WTC11 (cell line): ENCODE measurements around the gene UTP14A. TPM values are rescaled to one million over a fixed set of nuclear protein-coding genes. Genes with fewer than 3 reads are reported as not detected.

Experiments
- ATAC-seq: fragments of 200-7000 bp; cut with Tn5 transposase; 2 replicates; pipeline ENCODE4 v1.10.0; 2021; ENCODE audit warnings: mild to moderate bottlenecking, moderate library complexity
- Bru-seq: library from RNA; stranded (reverse); fragments of 400-500 nt; gene quantifications from one replicate; lab custom pipeline; 2021; lab: Mats Ljungman, UMichigan
- CTCF ChIA-PET: fragments of 300-600 bp; sonication (Branson Sonifier 250); formaldehyde crosslinking; loops from one replicate; lab custom pipeline; 2021; ENCODE audit warnings: antibody characterized with exemption; lab: Charles Lee
- POLR2A ChIA-PET: fragments of 350-600 bp; sonication (Branson Sonifier 250); formaldehyde crosslinking; loops from one replicate; lab custom pipeline; 2021; ENCODE audit warnings: antibody characterized with exemption; lab: Charles Lee
- DNase-seq: peaks from one replicate; pipeline ENCODE4 v3.0.0; 2021; ENCODE audit warnings: low spot score
- H3K27ac Mint-ChIP-seq: 2 replicates; pipeline ENCODE4 v1.8.0; 2021; ENCODE audit warnings: mixed read lengths
- H3K27me3 Mint-ChIP-seq: 2 replicates; pipeline ENCODE4 v1.8.0; 2021; ENCODE audit warnings: low read depth, mild to moderate bottlenecking, moderate library complexity, mixed read lengths
- H3K36me3 Mint-ChIP-seq: 2 replicates; pipeline ENCODE4 v1.8.0; 2021; ENCODE audit warnings: mixed read lengths
- H3K4me1 Mint-ChIP-seq: 2 replicates; pipeline ENCODE4 v1.8.0; 2022; ENCODE audit warnings: mixed read lengths
- H3K4me3 Mint-ChIP-seq: 2 replicates; pipeline ENCODE4 v1.8.0; 2021; ENCODE audit warnings: mild to moderate bottlenecking, moderate library complexity, mixed read lengths
- H3K9me3 Mint-ChIP-seq: 2 replicates; pipeline ENCODE4 v1.8.0; 2021; ENCODE audit warnings: mixed read lengths
- AR ChIP-seq: fragments of 250-450 bp; sonication (Bioruptor Pico); IDR thresholded peaks from 2 replicates; pipeline ENCODE4 v1.9.0; 2021; ENCODE audit warnings: mild to moderate bottlenecking
- CBFB ChIP-seq: sonication (generic); formaldehyde crosslinking; IDR thresholded peaks from 2 replicates; pipeline ENCODE4 v1.8.1; 2022; ENCODE audit warnings: mild to moderate bottlenecking, low read depth, missing genetic modification reagents
- ESRRA ChIP-seq: sonication (generic); formaldehyde crosslinking; IDR thresholded peaks from 2 replicates; pipeline ENCODE4 v1.8.1; 2022; ENCODE audit warnings: mild to moderate bottlenecking, missing genetic modification reagents, borderline replicate concordance
- GABPB1 ChIP-seq: sonication (generic); formaldehyde crosslinking; IDR thresholded peaks from 2 replicates; pipeline ENCODE4 v1.8.1; 2023; ENCODE audit warnings: mild to moderate bottlenecking, missing genetic modification reagents
- IRF2 ChIP-seq: sonication (generic); formaldehyde crosslinking; IDR thresholded peaks from 2 replicates; pipeline ENCODE4 v1.8.0; 2022; ENCODE audit warnings: low read depth, missing genetic modification reagents, borderline replicate concordance
- KAT7 ChIP-seq: sonication (generic); formaldehyde crosslinking; IDR thresholded peaks from 2 replicates; pipeline ENCODE4 v1.8.1; 2023; ENCODE audit warnings: missing genetic modification reagents, mild to moderate bottlenecking, borderline replicate concordance
- MXD4 ChIP-seq: fragments of 250-450 bp; sonication (Bioruptor Pico); IDR thresholded peaks from 2 replicates; pipeline ENCODE4 v1.8.0; 2021; ENCODE audit warnings: mild to moderate bottlenecking, moderate library complexity, borderline replicate concordance
- NFE2L1 ChIP-seq: sonication (generic); formaldehyde crosslinking; IDR thresholded peaks from 2 replicates; pipeline ENCODE4 v1.8.1; 2023; ENCODE audit warnings: missing genetic modification reagents
- NR3C1 ChIP-seq: sonication (generic); formaldehyde crosslinking; conservative IDR thresholded peaks from 2 replicates; pipeline ENCODE4 v1.8.1; 2023; ENCODE audit warnings: low read depth, mild to moderate bottlenecking, missing genetic modification reagents
- RORB ChIP-seq: fragments of 250-450 bp; sonication (Bioruptor Pico); IDR thresholded peaks from 2 replicates; pipeline ENCODE4 v1.9.0; 2021; ENCODE audit warnings: mild to moderate bottlenecking
- SMAD3 ChIP-seq: sonication (generic); formaldehyde crosslinking; IDR thresholded peaks from 2 replicates; pipeline ENCODE4 v1.8.0; 2022; ENCODE audit warnings: missing genetic modification reagents, mild to moderate bottlenecking, borderline replicate concordance
- SP1 ChIP-seq: sonication (generic); formaldehyde crosslinking; conservative IDR thresholded peaks from 2 replicates; pipeline ENCODE4 v1.8.1; 2022; ENCODE audit warnings: missing genetic modification reagents
- ZBTB21 ChIP-seq: sonication (generic); formaldehyde crosslinking; IDR thresholded peaks from 2 replicates; pipeline ENCODE4 v1.8.1; 2023; ENCODE audit warnings: mild to moderate bottlenecking, missing genetic modification reagents, borderline replicate concordance
- ZNF138 ChIP-seq: sonication (generic); formaldehyde crosslinking; conservative IDR thresholded peaks from 2 replicates; pipeline ENCODE4 v1.8.1; 2022; ENCODE audit warnings: mild to moderate bottlenecking, moderate library complexity, missing genetic modification reagents
- ZNF281 ChIP-seq: sonication (generic); formaldehyde crosslinking; IDR thresholded peaks from 2 replicates; pipeline ENCODE4 v1.8.0; 2023; ENCODE audit warnings: mild to moderate bottlenecking, missing genetic modification reagents
- ZNF416 ChIP-seq: fragments of 250-450 bp; sonication (Bioruptor Pico); IDR thresholded peaks from 2 replicates; pipeline ENCODE4 v1.9.0; 2021; ENCODE audit warnings: mild to moderate bottlenecking, inconsistent platforms
- ZNF425 ChIP-seq: fragments of 250-450 bp; sonication (Bioruptor Pico); conservative IDR thresholded peaks from 2 replicates; pipeline ENCODE4 v1.9.0; 2021; ENCODE audit warnings: mild to moderate bottlenecking
- long read RNA-seq, 3 experiments: library from RNA in 1 of 3; library from capped mRNA in 1 of 3; library from polyadenylated mRNA in 1 of 3; unstranded in 2 of 3; stranded (forward) in 1 of 3; transcript quantifications; one replicate each; pipeline ENCODE4 v2.0.0, GENCODE V29; 2021
- total RNA-seq: library from RNA; stranded (reverse); gene quantifications from 3 replicates; pipeline ENCODE4 v1.2.3, GENCODE V29; 2021
- TF ChIP-seq, protein P1 (sequence below): sonication (generic); formaldehyde crosslinking; IDR thresholded peaks from 2 replicates; pipeline ENCODE4 v1.8.1; 2022; ENCODE audit warnings: mild to moderate bottlenecking, missing genetic modification reagents, moderate library complexity, borderline replicate concordance
- TF ChIP-seq, protein P2 (sequence below): sonication (generic); formaldehyde crosslinking; IDR thresholded peaks from 2 replicates; pipeline ENCODE4 v1.8.1; 2023; ENCODE audit warnings: mild to moderate bottlenecking, moderate library complexity, missing genetic modification reagents
- TF ChIP-seq, protein P3 (sequence below): sonication (generic); formaldehyde crosslinking; IDR thresholded peaks from 2 replicates; pipeline ENCODE4 v1.8.0; 2022; ENCODE audit warnings: mild to moderate bottlenecking, missing genetic modification reagents

UTP14A gene, protein sequence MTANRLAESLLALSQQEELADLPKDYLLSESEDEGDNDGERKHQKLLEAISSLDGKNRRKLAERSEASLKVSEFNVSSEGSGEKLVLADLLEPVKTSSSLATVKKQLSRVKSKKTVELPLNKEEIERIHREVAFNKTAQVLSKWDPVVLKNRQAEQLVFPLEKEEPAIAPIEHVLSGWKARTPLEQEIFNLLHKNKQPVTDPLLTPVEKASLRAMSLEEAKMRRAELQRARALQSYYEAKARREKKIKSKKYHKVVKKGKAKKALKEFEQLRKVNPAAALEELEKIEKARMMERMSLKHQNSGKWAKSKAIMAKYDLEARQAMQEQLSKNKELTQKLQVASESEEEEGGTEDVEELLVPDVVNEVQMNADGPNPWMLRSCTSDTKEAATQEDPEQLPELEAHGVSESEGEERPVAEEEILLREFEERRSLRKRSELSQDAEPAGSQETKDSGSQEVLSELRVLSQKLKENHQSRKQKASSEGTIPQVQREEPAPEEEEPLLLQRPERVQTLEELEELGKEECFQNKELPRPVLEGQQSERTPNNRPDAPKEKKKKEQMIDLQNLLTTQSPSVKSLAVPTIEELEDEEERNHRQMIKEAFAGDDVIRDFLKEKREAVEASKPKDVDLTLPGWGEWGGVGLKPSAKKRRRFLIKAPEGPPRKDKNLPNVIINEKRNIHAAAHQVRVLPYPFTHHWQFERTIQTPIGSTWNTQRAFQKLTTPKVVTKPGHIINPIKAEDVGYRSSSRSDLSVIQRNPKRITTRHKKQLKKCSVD
- total RNA-seq: 15.8 to 17.4 TPM (median 16.4 TPM) in 3 replicates
- percentile 82 among the genes with signal in this experiment for Bru-seq, nascent RNA
- long read RNA-seq, experiment 1, transcript UTP14A-201 (15 exons, 2,488 nt): major isoform, 92 of 126 reads
- long read RNA-seq, experiment 1, partial matches to known transcripts: 14 of 126 reads
- long read RNA-seq, experiment 1, other reads (novel, unspliced or antisense): 19 of 126 reads
- long read RNA-seq, experiment 2, transcript UTP14A-201 (15 exons, 2,488 nt): major isoform, 9 of 26 reads
- long read RNA-seq, experiment 2, partial matches to known transcripts: 13 of 26 reads
- long read RNA-seq, experiment 2, other reads (novel, unspliced or antisense): 4 of 26 reads
- long read RNA-seq, experiment 3, transcript UTP14A-201 (15 exons, 2,488 nt): major isoform, 50 of 76 reads
- long read RNA-seq, experiment 3, partial matches to known transcripts: 16 of 76 reads
- long read RNA-seq, experiment 3, other reads (novel, unspliced or antisense): 10 of 76 reads

- ChIA-PET POLR2A (interaction anchor here (0.6 kb wide), 3 partner anchors 22 to 300 kb away, joined by 3 to 6 read pairs (median 5); no protein-coding TSS in a partner anchor), CTCF (interaction anchor here (0.6 to 1.4 kb wide), 5 partner anchors 20 to 305 kb away, joined by 3 to 4 read pairs (median 4); no protein-coding TSS in a partner anchor)
- no peaks in the 10 kb centered on the region for H3K9me3 Mint-ChIP-seq
- H3K27ac Mint-ChIP-seq: peak within 1 kb of the TSS; percentile 84
- H3K4me3 Mint-ChIP-seq: peak within 1 kb of the TSS; percentile 86
- no peaks in the 10 kb centered on the region for H3K4me1 Mint-ChIP-seq
- H3K27me3 Mint-ChIP-seq: no peaks in the 10 kb centered on the region
- peak; percentile 98 for ATAC-seq
- peak; percentile 81 for DNase-seq
- H3K36me3 Mint-ChIP-seq: peaks cover 22% of the 10 kb centered on the region
- TF ChIP-seq NFE2L1 (CRISPR knock-in tag) (no peak), AR (CRISPR knock-in tag) (no peak), SP1 (CRISPR knock-in tag) (peak; percentile 60; the same call in 1 of the 2 replicates), ZNF425 (CRISPR knock-in tag) (no peak), KAT7 (CRISPR knock-in tag) (no peak), SMAD3 (CRISPR knock-in tag) (no peak), ZNF138 (no peak), CBFB (CRISPR knock-in tag) (no peak), RORB (CRISPR knock-in tag) (no peak), ZNF281 (CRISPR knock-in tag) (no peak), GABPB1 (0 out of 2 replicates have a peak, but pooled peaks have one; percentile 60), ZBTB21 (CRISPR knock-in tag) (no peak), IRF2 (no peak), ZNF416 (CRISPR knock-in tag) (no peak), MXD4 (CRISPR knock-in tag) (no peak), NR3C1 (CRISPR knock-in tag) (no peak), ESRRA (CRISPR knock-in tag) (no peak)
- TF ChIP-seq, protein P1, sequence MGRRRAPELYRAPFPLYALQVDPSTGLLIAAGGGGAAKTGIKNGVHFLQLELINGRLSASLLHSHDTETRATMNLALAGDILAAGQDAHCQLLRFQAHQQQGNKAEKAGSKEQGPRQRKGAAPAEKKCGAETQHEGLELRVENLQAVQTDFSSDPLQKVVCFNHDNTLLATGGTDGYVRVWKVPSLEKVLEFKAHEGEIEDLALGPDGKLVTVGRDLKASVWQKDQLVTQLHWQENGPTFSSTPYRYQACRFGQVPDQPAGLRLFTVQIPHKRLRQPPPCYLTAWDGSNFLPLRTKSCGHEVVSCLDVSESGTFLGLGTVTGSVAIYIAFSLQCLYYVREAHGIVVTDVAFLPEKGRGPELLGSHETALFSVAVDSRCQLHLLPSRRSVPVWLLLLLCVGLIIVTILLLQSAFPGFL (CRISPR knock-in tag): no peak
- TF ChIP-seq, protein P2, sequence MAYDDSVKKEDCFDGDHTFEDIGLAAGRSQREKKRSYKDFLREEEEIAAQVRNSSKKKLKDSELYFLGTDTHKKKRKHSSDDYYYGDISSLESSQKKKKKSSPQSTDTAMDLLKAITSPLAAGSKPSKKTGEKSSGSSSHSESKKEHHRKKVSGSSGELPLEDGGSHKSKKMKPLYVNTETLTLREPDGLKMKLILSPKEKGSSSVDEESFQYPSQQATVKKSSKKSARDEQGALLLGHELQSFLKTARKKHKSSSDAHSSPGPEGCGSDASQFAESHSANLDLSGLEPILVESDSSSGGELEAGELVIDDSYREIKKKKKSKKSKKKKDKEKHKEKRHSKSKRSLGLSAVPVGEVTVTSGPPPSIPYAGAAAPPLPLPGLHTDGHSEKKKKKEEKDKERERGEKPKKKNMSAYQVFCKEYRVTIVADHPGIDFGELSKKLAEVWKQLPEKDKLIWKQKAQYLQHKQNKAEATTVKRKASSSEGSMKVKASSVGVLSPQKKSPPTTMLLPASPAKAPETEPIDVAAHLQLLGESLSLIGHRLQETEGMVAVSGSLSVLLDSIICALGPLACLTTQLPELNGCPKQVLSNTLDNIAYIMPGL (CRISPR knock-in tag): no peak
- TF ChIP-seq, protein P3, sequence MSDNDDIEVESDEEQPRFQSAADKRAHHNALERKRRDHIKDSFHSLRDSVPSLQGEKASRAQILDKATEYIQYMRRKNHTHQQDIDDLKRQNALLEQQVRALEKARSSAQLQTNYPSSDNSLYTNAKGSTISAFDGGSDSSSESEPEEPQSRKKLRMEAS (CRISPR knock-in tag): peak; percentile 78
Measured at GRCh38 chrX:129905787-129906580, at the start of gene UTP14A. Gene UTP14A (plus strand): TSS chrX:129906164. CDS start chrX:129906211, 47 bp downstream.
